HepG2 (cell line): Measurements from ENCODE around the gene CLCN2. TPM values are rescaled to one million over a fixed set of nuclear protein-coding genes. Genes with fewer than 3 reads are reported as not detected.
A peak's percentile ranks its signal among the peaks of the same experiment; 100 is the strongest.

ENCODE experiments used
- ARNT ChIP-seq: fragments of 450-650 bp; IDR thresholded peaks from 2 replicates; pipeline ENCODE4 v1.6.1; 2017
- ERF ChIP-seq: IDR thresholded peaks from 2 replicates; pipeline ENCODE4 v1.6.1; 2018; ENCODE audit warnings: missing biosample characterization, missing genetic modification reagents
- FOXP1 ChIP-seq, 2 experiments: fragments of 450-650 bp in 1 of 2; IDR thresholded peaks; 2 replicates each; pipeline ENCODE4 v1.6.1; 2017 to 2018; ENCODE audit warnings: antibody characterized with exemption in 1 of 2
- NCOR1 ChIP-seq: fragments of 200-600 bp; sonication (generic); IDR thresholded peaks from 2 replicates; pipeline ENCODE4 v1.7.0; 2017; ENCODE audit warnings: antibody characterized with exemption, low read length, borderline replicate concordance
- PCBP2 ChIP-seq: fragments of 200-400 bp; formaldehyde crosslinking; optimal IDR thresholded peaks from 2 replicates; pipeline ENCODE3; 2018; ENCODE audit warnings: low read length, low read depth; ENCODE audit not compliant: poor library complexity, severe bottlenecking
- SIN3A ChIP-seq: IDR thresholded peaks from 2 replicates; pipeline ENCODE4 v1.6.1; 2011; ENCODE audit warnings: low read depth, mild to moderate bottlenecking, control low read depth, low read length, borderline replicate concordance
- SP5 ChIP-seq: IDR thresholded peaks from 2 replicates; pipeline ENCODE4 v1.6.1; 2016; ENCODE audit warnings: low read depth, borderline replicate concordance
- TBP ChIP-seq: sonication (generic); formaldehyde crosslinking; IDR thresholded peaks from 2 replicates; pipeline ENCODE4 v1.5.0; 2020; ENCODE audit warnings: missing genetic modification reagents
- ZBTB7B ChIP-seq: sonication (generic); formaldehyde crosslinking; IDR thresholded peaks from 2 replicates; pipeline ENCODE4 v1.4.0; 2020; ENCODE audit warnings: missing genetic modification reagents
- ZNF737 ChIP-seq: sonication (generic); formaldehyde crosslinking; IDR thresholded peaks from 2 replicates; pipeline ENCODE4 v1.5.0; 2020; ENCODE audit warnings: missing genetic modification reagents, mild to moderate bottlenecking, borderline replicate concordance
- ZNF891 ChIP-seq: sonication (generic); formaldehyde crosslinking; IDR thresholded peaks from 2 replicates; pipeline ENCODE4 v1.5.0; 2020; ENCODE audit warnings: mild to moderate bottlenecking, missing genetic modification reagents
- polyA plus RNA-seq, 8 experiments: library from polyadenylated mRNA; depleted of rRNA in 3 of 8; stranded (reverse) in 7 of 8; unstranded in 1 of 8; fragments of >200 nt; fragmentation: Illumina TruSeq in 4 of 8; extraction: Trizol in 4 of 8; gene quantifications; 2 replicates each; pipeline versions ENCODE4 v1.2.1 to v1.2.3, GENCODE V29; 2011 to 2016; ENCODE audit warnings: low read depth in 4 of 8, missing spikeins in 1 of 8, mixed read lengths in 1 of 8; ENCODE audit not compliant: insufficient read depth in 1 of 8
- total RNA-seq, 5 experiments: library from RNA; depleted of rRNA; stranded (reverse); fragments of >200 nt; fragmentation: Illumina TruSeq; extraction: Trizol; gene quantifications; 2 replicates each; pipeline ENCODE4 v1.2.3, GENCODE V29; 2016; ENCODE audit warnings: low read depth in 1 of 5
- TF ChIP-seq, protein P1 (sequence below): sonication (generic); formaldehyde crosslinking; IDR thresholded peaks from 2 replicates; pipeline ENCODE4 v1.4.0; 2020; ENCODE audit warnings: missing genetic modification reagents, low read depth, mild to moderate bottlenecking, borderline replicate concordance
- TF ChIP-seq, protein P2 (sequence below), 2 experiments: IDR thresholded peaks; 2 replicates each; pipeline ENCODE4 v1.6.1; 2011 to 2012; ENCODE audit warnings: low read length in 2 of 2, borderline replicate concordance in 1 of 2, low read depth in 1 of 2, mild to moderate bottlenecking in 1 of 2, moderate library complexity in 1 of 2
- TF ChIP-seq, protein P3 (sequence below): sonication (generic); formaldehyde crosslinking; IDR thresholded peaks from 2 replicates; pipeline ENCODE4 v1.4.0; 2020; ENCODE audit warnings: missing genetic modification reagents
- TF ChIP-seq, protein P4 (sequence below): fragments of 450-650 bp; IDR thresholded peaks from 2 replicates; pipeline ENCODE4 v1.6.1; 2017
- TF ChIP-seq, protein P5 (sequence below): sonication (generic); formaldehyde crosslinking; IDR thresholded peaks from 2 replicates; pipeline ENCODE4 v1.4.0; 2020; ENCODE audit warnings: mild to moderate bottlenecking, missing genetic modification reagents, borderline replicate concordance
- TF ChIP-seq, protein P6 (sequence below): sonication (generic); formaldehyde crosslinking; IDR thresholded peaks from 2 replicates; pipeline ENCODE4 v1.4.0; 2020; ENCODE audit warnings: low read depth, mild to moderate bottlenecking, missing genetic modification reagents

Gene CLCN2
- total and polyA plus RNA-seq, 2 of the 13 experiments (the other 11 are each of a cell fraction or from before 2014, with no cell fraction given) = 11.4 to 13.5 TPM

DNA sequence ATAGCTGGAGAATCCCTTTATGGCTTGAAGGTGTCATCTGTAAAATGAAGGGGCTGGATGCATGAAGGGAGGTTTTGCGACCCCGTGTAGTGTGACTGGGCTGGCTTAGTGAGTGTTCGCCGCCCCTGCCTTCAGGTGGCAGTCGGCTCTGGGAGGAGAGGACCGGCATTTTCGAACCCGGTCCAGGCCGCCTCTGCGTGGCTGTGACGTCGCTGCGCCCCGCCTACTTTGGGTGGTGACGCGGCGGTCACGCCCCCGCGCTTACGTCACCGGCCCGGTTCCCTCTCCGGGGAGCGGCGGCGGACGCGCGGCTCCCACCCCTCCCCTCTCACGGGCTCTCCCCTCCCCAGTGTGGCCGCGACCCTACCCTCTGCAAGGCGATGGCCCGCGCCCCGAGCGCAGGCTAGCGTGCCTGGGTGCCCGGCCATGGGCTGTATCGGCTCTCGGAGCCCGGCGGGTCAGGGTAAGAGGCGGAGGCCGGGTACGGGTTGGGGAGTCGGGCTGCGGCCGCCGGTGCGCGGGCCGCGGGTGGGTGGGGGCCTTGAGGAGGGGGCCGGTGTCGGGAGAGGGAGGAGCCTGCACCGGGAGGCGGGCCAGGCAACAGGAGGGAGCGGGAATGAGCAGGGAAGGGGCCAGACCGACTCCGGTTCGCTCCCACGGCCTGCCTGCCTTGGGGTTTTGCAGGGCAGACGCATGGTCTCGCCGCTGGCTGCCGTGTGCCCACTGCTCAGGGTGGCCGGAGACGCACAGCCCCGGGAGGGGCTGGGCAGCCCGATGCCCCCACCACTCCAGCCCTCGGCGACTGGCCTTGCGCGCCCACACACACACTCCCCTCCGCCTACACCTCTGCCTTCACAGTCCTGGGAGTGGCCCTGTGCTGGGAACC, 25.5 kb downstream of the CLCN2 start (continued):
- TF ChIP-seq, protein P1, sequence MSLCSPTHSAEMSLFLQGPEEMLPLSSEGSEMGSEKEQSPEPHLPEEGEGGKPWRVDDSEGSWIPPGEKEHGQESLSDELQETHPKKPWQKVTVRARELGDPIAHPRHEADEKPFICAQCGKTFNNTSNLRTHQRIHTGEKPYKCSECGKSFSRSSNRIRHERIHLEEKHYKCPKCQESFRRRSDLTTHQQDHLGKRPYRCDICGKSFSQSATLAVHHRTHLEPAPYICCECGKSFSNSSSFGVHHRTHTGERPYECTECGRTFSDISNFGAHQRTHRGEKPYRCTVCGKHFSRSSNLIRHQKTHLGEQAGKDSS (CRISPR knock-in tag) = no peak
- TF ChIP-seq ARNT (no peak), SIN3A (0 out of 2 replicates have a peak, but pooled peaks have one; percentile 57), TBP (no peak), ERF (peak; percentile 46; the same call in 1 of the 2 replicates), ZNF891 (CRISPR knock-in tag) (0 out of 2 replicates have a peak, but pooled peaks have one; percentile 2), SP5 (CRISPR knock-in tag) (peak; percentile 55; the same call in 1 of the 2 replicates), ZBTB7B (CRISPR knock-in tag) (no peak), PCBP2 (no peak), ZNF737 (CRISPR knock-in tag) (no peak), NCOR1 (no peak), FOXP1 (IDR thresholded peaks at IDR 0.05) (no peak), FOXP1 (CRISPR knock-in tag; IDR thresholded peaks at IDR 0.05) (no peak)
- TF ChIP-seq, protein P2, sequence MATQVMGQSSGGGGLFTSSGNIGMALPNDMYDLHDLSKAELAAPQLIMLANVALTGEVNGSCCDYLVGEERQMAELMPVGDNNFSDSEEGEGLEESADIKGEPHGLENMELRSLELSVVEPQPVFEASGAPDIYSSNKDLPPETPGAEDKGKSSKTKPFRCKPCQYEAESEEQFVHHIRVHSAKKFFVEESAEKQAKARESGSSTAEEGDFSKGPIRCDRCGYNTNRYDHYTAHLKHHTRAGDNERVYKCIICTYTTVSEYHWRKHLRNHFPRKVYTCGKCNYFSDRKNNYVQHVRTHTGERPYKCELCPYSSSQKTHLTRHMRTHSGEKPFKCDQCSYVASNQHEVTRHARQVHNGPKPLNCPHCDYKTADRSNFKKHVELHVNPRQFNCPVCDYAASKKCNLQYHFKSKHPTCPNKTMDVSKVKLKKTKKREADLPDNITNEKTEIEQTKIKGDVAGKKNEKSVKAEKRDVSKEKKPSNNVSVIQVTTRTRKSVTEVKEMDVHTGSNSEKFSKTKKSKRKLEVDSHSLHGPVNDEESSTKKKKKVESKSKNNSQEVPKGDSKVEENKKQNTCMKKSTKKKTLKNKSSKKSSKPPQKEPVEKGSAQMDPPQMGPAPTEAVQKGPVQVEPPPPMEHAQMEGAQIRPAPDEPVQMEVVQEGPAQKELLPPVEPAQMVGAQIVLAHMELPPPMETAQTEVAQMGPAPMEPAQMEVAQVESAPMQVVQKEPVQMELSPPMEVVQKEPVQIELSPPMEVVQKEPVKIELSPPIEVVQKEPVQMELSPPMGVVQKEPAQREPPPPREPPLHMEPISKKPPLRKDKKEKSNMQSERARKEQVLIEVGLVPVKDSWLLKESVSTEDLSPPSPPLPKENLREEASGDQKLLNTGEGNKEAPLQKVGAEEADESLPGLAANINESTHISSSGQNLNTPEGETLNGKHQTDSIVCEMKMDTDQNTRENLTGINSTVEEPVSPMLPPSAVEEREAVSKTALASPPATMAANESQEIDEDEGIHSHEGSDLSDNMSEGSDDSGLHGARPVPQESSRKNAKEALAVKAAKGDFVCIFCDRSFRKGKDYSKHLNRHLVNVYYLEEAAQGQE (IDR thresholded peaks at IDR 0.05; ENCODE audit: borderline replicate concordance in 1 of 2, low read depth in 1 of 2, low read length in 2 of 2) = no peak
- TF ChIP-seq, protein P3, sequence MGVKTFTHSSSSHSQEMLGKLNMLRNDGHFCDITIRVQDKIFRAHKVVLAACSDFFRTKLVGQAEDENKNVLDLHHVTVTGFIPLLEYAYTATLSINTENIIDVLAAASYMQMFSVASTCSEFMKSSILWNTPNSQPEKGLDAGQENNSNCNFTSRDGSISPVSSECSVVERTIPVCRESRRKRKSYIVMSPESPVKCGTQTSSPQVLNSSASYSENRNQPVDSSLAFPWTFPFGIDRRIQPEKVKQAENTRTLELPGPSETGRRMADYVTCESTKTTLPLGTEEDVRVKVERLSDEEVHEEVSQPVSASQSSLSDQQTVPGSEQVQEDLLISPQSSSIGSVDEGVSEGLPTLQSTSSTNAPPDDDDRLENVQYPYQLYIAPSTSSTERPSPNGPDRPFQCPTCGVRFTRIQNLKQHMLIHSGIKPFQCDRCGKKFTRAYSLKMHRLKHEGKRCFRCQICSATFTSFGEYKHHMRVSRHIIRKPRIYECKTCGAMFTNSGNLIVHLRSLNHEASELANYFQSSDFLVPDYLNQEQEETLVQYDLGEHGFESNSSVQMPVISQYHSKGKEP (CRISPR knock-in tag) = no peak
- TF ChIP-seq, protein P4, sequence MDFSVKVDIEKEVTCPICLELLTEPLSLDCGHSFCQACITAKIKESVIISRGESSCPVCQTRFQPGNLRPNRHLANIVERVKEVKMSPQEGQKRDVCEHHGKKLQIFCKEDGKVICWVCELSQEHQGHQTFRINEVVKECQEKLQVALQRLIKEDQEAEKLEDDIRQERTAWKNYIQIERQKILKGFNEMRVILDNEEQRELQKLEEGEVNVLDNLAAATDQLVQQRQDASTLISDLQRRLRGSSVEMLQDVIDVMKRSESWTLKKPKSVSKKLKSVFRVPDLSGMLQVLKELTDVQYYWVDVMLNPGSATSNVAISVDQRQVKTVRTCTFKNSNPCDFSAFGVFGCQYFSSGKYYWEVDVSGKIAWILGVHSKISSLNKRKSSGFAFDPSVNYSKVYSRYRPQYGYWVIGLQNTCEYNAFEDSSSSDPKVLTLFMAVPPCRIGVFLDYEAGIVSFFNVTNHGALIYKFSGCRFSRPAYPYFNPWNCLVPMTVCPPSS = no peak
- TF ChIP-seq, protein P5, sequence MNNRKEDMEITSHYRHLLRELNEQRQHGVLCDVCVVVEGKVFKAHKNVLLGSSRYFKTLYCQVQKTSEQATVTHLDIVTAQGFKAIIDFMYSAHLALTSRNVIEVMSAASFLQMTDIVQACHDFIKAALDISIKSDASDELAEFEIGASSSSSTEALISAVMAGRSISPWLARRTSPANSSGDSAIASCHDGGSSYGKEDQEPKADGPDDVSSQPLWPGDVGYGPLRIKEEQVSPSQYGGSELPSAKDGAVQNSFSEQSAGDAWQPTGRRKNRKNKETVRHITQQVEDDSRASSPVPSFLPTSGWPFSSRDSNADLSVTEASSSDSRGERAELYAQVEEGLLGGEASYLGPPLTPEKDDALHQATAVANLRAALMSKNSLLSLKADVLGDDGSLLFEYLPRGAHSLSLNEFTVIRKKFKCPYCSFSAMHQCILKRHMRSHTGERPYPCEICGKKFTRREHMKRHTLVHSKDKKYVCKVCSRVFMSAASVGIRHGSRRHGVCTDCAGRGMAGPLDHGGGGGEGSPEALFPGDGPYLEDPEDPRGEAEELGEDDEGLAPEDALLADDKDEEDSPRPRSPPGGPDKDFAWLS (CRISPR knock-in tag) = no peak
- TF ChIP-seq, protein P6, sequence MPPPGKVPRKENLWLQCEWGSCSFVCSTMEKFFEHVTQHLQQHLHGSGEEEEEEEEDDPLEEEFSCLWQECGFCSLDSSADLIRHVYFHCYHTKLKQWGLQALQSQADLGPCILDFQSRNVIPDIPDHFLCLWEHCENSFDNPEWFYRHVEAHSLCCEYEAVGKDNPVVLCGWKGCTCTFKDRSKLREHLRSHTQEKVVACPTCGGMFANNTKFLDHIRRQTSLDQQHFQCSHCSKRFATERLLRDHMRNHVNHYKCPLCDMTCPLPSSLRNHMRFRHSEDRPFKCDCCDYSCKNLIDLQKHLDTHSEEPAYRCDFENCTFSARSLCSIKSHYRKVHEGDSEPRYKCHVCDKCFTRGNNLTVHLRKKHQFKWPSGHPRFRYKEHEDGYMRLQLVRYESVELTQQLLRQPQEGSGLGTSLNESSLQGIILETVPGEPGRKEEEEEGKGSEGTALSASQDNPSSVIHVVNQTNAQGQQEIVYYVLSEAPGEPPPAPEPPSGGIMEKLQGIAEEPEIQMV = peak; percentile 27; the same call in 1 of the 2 replicates
